HG03280 (cell line): Measurements from ENCODE around the gene CEBPE.
A peak's percentile ranks its signal among the peaks of the same experiment; 100 is the strongest.
"Not testable (repeated sequence)": the region's sequence is repeated elsewhere in the genome, so short reads cannot be mapped to it uniquely, and the experiment has no call there.

Experiments
- ATAC-seq: cut with Tn5 transposase; IDR thresholded peaks from one replicate; pipeline ENCODE4 v1.9.1; 2021; ENCODE audit warnings: mild to moderate bottlenecking, moderate library complexity; ENCODE audit not compliant: unreplicated experiment

The CEBPE gene

GRCh38 chr14:23123419-23123818, 4.4 kb upstream of the CEBPE start:
- no peak for ATAC-seq

DNA sequence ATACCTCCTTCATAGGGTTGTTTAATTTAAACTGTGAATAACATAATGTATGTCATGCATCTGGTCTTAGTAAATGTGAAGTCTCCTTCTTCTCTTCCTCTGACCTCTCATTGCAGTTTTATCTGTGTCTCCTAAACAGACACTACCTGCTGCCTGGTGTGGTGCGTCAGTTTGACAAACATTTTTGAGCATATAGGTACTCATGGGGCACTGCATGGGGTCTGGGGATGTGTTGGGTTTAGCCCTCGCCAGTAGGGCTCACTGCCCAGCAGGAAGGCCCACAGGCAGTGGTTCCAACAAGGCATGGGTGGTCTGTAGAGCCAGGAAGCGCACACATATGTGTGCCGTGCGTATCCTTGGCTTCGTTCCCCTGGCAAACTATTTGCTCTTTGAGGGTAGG, 3.0 kb upstream of the CEBPE start:
- no peak for ATAC-seq

- no peak for ATAC-seq
These were observed 2.3 kb upstream of the CEBPE start for GRCh38 chr14:23121361-23121771.

DNA sequence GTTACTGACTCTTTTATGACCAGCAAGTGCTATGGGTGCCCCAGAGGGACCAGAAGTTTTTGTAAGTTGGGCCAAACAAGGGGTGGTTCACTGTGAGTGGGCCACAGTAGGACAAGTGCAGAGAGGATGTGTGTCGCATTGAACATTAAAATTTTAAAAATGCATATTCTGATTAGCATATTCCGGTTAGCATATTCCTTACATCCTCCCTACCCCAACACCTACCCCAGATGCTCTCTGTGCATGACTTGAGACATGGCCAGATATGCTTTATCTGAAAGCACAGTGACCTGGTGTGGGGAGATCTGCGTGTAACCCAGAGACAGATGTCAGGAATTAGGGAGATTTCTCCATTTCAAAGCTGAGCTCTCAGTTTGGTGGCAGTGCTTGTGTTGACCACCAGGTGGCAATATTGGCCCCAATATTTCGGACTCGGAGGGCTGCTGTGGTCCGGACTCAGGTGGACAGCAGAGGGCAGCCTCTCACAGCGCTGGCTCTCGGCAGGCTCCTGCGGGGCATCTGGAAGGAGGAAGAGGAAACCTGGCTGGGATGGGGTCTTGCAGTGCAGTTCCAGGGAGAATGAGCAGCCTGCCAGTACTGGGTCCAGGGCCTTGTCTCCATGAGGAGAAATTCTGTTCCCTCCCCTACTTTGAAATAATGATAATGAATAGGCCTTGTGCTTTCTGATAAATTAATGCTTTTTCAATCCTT, 1.6 kb upstream of the CEBPE start:
- peak; percentile 80 for ATAC-seq

DNA sequence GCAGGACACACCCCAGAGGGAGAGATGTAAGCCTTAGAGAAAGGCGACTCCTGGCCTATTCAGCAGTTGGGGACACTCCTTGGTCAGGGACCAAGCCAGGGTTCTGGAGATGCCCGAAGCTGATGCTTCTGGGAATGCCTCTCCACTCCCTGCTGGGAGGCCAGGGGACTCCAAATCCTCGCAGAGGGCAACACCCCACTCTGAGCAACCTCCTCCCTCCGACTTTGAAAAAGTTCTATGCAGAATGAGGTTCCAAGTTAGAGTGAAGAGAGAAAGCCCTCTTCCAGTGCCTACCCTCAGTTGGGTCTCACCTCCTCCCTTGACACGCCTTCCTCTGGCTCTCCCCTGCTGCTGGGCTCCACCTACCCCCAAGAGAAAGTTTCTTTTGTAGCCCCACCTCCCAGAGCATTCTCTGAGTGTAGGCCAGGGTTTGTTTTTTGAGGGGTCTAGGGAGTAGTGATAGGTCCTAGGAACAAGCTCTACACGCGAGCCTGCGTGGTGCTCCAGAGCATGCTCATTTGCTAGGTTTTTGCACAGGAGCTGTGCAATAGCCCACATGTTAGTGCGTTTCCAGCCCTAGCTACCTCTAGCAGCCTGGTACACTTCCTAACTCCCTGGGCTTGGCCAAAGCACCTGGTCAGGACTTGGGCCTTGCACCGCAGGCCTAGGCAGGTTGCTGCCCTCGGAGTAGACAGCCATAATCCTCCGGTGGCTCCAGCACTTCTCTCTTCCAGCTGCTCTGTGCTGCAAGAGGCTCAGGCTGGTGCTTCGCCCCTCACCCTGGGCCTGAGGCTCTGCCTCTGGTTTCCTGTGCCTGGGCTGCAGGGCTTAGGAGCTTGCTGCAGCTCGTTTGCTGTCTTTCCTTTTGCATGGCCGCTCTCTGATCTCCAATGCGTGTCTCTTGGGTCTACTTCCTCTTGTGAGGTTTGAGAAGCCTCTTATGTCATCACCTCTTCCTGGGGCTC, 590 bp upstream of the CEBPE start:
- no peak for ATAC-seq

DNA sequence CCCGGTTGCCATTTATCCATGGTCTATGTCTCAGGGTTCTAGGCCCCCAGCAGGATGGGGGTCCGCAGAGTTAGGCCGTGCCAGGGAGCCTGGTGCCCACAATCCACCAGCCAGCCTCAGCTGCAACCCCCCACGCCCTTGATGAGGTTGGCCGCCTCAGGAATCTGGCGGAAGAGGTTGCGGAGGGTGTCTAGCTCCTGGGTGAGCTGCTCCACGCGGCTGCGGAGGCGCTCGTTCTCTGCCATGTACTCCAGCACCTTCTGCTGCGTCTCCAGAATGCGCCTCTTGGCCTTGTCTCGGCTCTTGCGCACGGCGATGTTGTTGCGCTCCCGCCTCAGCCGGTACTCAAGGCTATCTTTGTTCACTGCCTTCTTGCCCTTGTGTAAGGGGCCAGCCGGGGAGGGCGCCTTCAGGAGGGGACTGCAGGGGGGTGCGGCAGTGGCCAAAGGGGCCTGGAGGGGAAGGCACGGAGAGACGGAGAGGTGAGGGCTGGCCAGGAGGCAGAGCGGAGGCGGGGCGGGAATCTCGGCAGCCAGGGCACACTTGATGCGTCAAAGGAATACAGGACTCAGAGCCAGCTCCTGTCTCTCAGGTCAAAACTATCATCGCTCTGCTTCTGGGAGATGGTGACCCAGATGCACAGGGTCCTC, 1.6 kb downstream of the CEBPE start:
- no peak for ATAC-seq

GRCh38 chr14:23115918-23116317, 3.1 kb downstream of the CEBPE start:
- no peak for ATAC-seq

DNA sequence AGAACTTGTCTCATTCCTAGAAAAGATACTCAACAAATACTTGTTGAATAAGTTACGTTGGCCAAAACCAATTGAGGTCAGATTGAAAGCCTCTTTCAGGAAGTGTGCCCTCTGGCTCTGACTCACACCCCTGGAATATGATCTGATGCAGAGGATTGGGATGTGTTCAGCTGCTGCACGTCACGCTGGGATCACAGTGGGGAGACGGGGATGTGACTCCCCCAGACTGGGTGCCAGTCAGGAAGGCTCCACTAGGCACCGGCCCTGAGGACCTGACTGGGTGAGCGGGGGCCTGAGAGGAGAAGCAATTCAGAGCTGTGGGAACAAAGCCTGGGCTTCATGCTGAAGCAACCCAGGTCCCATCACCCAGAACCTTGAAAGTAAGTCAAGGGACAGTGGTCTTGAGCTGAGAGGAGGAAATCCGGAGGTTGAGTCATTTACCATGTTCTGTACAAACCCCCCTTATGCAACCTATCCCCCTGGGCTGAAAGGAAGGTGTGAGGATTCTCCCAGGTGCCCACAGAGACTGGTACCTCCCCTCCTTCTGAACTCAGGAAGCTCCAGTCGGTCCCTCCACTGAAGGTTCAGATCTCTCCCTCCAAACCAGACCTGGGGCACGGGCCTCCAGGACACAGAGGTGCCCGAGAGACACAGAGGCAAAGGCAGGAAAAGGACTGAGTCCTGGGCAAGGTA, 3.9 kb downstream of the CEBPE start:
- ATAC-seq: no peak

GRCh38 chr14:23114669-23115038, 4.4 kb downstream of the CEBPE start:
- no peak for ATAC-seq

- no peak for ATAC-seq
These were observed 5.0 kb downstream of the CEBPE start for GRCh38 chr14:23114120-23114458.

- no peak for ATAC-seq
These were observed 5.5 kb downstream of the CEBPE start for GRCh38 chr14:23113431-23114119.

DNA sequence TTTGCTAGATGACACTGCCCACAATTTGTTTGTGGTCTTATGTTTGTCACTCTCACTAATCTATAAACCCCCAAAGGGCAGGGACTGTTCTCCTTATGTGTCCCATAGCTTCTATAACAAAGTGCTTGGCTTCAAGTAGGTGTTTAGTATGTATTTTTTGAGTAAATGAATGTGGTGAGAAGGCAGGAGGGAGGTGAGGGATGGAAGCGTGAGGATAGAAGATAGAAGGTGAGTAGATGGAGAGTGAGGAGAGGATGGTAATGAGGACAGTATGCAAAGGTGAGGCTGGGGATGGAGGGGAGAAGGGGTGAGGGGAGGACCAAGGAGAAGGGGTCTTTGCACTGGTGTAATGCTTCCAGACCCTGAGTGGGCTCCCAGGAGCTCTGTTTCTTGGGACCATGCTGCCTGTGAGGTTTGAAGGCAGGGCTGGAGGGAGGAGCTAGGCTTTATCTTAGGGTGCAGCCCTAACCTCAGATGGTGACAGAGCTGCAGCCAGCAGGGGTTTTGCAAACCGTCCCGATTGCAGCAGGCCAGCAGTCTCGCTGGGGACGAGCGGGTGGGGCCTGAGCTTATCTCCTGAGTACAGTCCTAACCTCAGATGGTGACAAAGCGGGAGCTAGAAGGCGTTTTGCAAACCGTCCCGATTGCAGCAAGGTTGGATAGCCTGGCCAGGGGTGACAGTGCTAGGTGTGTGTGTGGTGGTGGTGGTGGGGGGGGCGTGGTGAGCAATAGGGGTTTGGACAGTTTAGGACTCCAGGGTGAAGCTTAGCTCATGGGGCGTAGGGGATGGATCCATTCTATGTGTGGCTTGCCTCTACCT, 6.5 kb downstream of the CEBPE start:
- no peak for ATAC-seq

GRCh38 chr14:23110579-23111365, 8.3 kb downstream of the CEBPE start:
- ATAC-seq: no peak

DNA sequence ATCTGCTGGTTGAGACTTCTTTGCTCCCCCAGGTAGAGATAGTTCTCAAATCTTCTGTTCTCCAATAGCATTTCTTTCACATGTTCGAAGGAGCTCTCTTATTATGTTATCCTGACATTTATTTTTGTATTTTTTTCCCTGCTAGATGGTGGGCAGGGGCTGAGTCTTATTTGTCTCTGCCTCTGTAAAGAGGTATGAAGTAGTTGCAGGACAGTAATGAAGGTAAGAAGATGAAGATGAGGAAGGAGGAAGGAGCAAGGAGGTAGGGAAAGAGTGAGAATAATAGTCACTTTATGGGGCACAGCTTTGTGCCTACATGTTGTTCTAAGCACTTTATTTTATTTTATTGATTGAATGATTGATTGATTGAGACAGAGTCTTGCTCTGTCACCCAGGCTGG, 9.3 kb downstream of the CEBPE start:
- no peak for ATAC-seq

DNA sequence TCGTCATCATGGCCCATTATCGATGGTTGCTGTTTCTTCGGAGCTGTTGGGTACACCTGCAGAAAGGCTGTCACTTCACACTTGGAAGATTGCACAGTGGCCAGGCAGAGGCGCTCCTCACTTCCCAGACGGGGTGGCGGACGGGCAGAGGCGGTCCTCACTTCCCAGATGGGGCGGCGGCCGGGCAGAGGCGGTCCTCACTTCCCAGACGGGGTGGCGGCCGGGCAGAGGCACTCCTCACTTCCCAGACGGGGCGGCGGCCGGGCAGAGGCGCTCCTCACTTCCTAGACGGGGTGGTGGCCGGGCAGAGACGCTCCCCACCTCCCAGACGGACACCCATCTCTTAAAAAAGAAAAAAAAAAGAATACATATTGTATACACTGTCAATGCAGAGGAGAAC, 10.9 kb downstream of the CEBPE start:
- ATAC-seq: not testable (repeated sequence)

- not testable (repeated sequence) for ATAC-seq
These were observed 11.4 kb downstream of the CEBPE start for GRCh38 chr14:23107620-23108019.

GRCh38 chr14:23106747-23107045, 12.4 kb downstream of the CEBPE start:
- no peak for ATAC-seq

DNA sequence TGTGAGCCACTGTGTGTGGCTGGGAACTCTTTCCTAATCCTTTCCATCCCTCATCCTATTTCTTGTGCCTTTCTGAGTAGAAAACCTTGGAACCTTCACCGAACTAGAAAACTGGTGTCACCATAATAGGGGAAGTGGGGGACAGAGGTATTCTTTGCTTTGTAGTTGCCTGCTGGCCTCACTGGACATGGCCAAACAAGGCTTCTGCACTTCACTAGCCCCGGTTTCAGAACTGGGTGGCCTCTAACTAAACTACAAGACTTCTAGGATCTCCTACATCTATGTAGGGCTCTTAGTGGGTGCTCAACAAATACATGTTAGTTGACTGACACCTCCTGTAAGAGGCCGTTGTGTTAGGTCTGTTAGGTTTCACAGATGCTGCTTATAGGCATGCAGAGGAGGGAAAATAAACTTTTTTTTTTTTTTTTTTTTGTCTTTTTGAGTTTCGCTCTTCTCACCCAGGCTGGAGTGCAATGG, 13.7 kb downstream of the CEBPE start:
- ATAC-seq: no peak
